Esophagus (tissue), 2 donors: Measurements from ENCODE around the gene RAET1E. TPM values are rescaled to one million over a fixed set of nuclear protein-coding genes. Genes with fewer than 3 reads are reported as not detected.
"Not testable (repeated sequence)": the region's sequence is repeated elsewhere in the genome, so short reads cannot be mapped to it uniquely, and the experiment has no call there.

Experiments used
- H3K27ac ChIP-seq, 2 donors: one replicate each; pipeline ENCODE4 v1.5.1; 2013; ENCODE audit warnings: low read depth in 2 of 2, mild to moderate bottlenecking in 2 of 2, inconsistent platforms in 1 of 2, low read length in 1 of 2, moderate library complexity in 1 of 2
- H3K27me3 ChIP-seq, 2 donors: one replicate each; pipeline ENCODE4 v1.6.1; 2013; ENCODE audit warnings: low read length in 2 of 2, control low read depth in 1 of 2, mild to moderate bottlenecking in 1 of 2; ENCODE audit not compliant: insufficient read depth in 2 of 2, control insufficient read depth in 1 of 2
- H3K36me3 ChIP-seq, 2 donors: one replicate each; pipeline ENCODE4 v1.6.1; 2013; ENCODE audit warnings: low read length in 1 of 2; ENCODE audit not compliant: control insufficient read depth in 2 of 2, insufficient read depth in 2 of 2
- H3K4me1 ChIP-seq, 2 donors: one replicate each; pipeline ENCODE4 v1.6.1; 2013; ENCODE audit warnings: low read length in 1 of 2; ENCODE audit not compliant: control insufficient read depth in 2 of 2, insufficient read depth in 2 of 2
- H3K4me3 ChIP-seq, 2 donors: one replicate each; pipeline ENCODE4 v1.5.1; 2013; ENCODE audit warnings: low read length in 2 of 2, mild to moderate bottlenecking in 2 of 2, low read depth in 1 of 2, moderate library complexity in 1 of 2
- H3K9me3 ChIP-seq, 2 donors: one replicate each; pipeline ENCODE4 v1.6.1; 2013; ENCODE audit warnings: mild to moderate bottlenecking in 2 of 2, low read depth in 1 of 2, low read length in 1 of 2, moderate library complexity in 1 of 2; ENCODE audit not compliant: control insufficient read depth in 2 of 2, insufficient read depth in 1 of 2
- WGBS, 2 donors: extraction: QIAGEN DNeasy Blood & Tissue Kit; methylation state at CpG; one replicate each; pipeline ENCODE4 v1.1.7; 2013; 5-methylcytosine and 5-hydroxymethylcytosine counted together
- polyA plus RNA-seq, 2 donors: library from polyadenylated mRNA; stranded (reverse); fragments of 200-250 nt; gene quantifications; one replicate each; pipeline ENCODE4 v1.2.3, GENCODE V29; 2013
- donor health status: healthy with polysubstance abuse.
- donor health status: Bipolar disorder and iron deficiency.

The RAET1E gene, protein sequence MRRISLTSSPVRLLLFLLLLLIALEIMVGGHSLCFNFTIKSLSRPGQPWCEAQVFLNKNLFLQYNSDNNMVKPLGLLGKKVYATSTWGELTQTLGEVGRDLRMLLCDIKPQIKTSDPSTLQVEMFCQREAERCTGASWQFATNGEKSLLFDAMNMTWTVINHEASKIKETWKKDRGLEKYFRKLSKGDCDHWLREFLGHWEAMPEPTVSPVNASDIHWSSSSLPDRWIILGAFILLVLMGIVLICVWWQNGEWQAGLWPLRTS
- 10 to 100 TPM; 25.1 to 72.5 TPM for polyA plus RNA-seq

DNA sequence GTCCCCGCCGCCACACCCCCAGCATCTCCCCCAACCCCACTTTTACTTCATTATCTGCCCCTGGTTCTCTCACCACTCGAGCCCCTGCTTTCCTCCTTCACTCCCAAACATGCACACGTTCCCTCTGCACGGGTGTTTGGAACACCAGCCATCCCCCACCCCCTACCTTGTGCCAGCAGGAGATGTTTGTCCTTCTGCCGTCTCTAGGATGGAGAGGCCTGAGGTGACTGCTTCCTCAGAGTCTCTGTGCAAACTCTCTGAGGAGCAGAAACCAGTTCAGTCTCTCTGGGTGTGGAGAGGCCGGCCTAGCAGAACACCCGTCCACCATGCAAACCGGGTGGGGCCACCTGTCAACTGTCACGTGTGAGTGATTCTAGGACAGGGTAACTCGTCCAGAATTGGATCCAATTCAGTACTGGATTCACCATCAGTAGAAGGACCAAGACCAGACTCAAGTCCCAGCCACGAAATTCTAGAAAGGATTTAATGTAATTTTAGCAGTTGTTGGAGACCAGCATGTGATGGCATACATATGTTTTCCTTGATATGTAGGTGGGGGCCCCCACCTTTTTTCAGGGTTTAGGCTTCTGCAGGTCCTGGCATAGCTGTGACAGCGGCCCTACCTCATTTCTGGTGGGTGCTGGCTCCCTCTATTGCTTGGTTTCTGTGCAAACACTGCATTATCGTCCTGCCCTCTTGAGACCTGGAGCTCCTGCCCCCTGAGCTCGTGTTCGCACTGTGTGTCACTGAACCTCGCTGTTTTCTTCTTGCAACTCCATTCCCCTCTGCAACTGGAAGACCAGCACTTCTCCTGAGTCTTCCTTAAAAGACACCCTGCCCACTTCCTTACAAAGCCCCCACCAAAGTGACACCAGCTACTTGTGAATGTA, at the start of gene RAET1E:
Gene RAET1E, minus strand, starts transcription at position 259 of the 890 bp plus-strand sequence. CDS start 7,212 bp downstream, outside the sequence.
- 64 to 70% methylated on average over 17 of the region's 17 CpGs for WGBS, 2 donors
- H3K4me1 ChIP-seq: peaks cover 16 to 35% of the 10 kb centered on the region in 2 donors
- no peaks in the 10 kb centered on the region for H3K36me3 ChIP-seq

DNA sequence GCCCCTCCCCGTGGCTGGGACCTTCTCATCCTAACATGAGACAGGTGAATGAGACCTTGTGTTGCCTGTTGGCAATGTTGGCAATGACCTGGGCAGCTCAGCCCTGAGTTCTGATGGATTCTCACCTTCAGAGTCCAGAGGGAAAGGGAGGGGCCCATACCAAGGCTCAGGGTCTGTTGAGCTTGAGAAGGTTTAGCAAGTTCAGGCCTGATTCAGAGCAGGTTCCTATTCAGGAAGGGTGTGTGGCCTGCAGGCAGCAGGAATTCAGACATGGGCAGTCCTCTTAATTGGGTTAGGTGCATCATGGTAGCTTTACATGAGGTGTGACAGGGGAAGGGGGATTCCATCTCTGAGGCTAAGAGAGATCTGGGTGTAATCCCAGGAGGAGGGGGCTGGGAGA, 49.6 kb upstream of the RAET1E start:
- H3K36me3 ChIP-seq, H3K4me1 ChIP-seq, H3K9me3 ChIP-seq, H3K27me3 ChIP-seq, H3K27ac ChIP-seq, H3K4me3 ChIP-seq: not testable (repeated sequence)
- WGBS, 2 donors: no CpG with 5 or more reads among the region's 1 CpG

More for the DNA sequence above, at the start of gene RAET1E:
- peak within 1 kb of the TSS; percentile 27 to 51 for H3K4me3 ChIP-seq
- H3K27ac ChIP-seq: peak within 1 kb of the TSS; percentile 92 to 95
- H3K9me3 ChIP-seq: no peaks in the 10 kb centered on the region
- H3K27me3 ChIP-seq: no peaks in the 10 kb centered on the region

DNA sequence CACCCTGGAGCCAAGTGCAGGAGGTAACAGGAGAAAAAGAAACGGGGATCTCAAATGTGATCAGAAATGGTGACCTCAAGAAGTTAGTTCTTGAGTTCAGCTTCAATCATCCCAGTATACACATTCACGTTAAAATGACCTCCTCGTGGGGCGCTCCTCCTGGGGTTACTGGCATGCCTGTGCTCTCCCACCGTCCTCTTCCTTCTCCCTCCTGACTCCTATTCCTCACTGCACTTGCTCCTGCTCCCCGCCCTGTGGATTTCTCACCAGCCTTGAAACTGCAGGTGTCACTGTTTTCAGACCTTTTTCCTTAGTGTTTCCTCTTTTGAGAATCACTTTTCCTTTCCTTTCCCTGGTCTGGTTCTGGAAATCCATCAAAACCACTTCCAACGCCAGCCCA, 48.7 kb upstream of the RAET1E start:
- 66 to 77% methylated on average over 7 of the region's 7 CpGs for WGBS, 2 donors
- H3K27ac ChIP-seq, H3K4me3 ChIP-seq, H3K4me1 ChIP-seq, H3K36me3 ChIP-seq, H3K9me3 ChIP-seq, H3K27me3 ChIP-seq: not testable (repeated sequence)

DNA sequence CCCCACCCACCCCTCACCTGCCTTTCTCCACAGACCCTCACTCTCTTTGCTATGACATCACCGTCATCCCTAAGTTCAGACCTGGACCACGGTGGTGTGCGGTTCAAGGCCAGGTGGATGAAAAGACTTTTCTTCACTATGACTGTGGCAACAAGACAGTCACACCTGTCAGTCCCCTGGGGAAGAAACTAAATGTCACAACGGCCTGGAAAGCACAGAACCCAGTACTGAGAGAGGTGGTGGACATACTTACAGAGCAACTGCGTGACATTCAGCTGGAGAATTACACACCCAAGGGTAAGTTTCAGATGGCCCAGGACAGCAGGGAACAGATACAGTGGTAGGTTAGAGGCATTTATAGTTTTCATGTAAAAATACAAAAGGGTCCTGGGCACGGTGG, 47.4 kb upstream of the RAET1E start:
- not testable (repeated sequence) for H3K27me3 ChIP-seq, H3K4me3 ChIP-seq, H3K27ac ChIP-seq, H3K4me1 ChIP-seq, H3K36me3 ChIP-seq, H3K9me3 ChIP-seq
- WGBS, 2 donors: 84 to 85% methylated on average over 4 to 5 of the region's 6 CpGs

DNA sequence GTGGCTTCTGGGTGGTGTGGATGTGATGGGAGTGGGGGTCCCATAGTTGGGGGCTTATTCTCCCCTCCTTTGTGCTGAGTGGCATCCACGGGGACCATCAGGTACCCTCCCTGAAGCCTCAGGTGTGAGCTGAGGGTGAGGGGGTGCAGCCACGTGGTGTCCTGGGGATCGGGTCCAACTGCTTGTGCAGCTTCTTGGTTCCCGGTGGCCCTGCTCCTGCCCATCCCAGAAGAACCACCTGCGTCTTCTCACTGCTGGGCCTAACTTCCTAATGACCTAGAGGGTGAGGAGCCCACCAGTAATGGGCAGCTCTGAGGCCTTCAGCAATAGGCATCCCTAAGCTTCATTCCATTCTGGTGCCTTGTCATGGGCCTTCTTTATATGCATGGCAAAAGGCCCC, 45.4 kb upstream of the RAET1E start:
- H3K27me3 ChIP-seq: peaks cover 0 to 17% of the 10 kb centered on the region in 2 donors
- not testable (repeated sequence) for H3K9me3 ChIP-seq, H3K4me3 ChIP-seq, H3K4me1 ChIP-seq, H3K36me3 ChIP-seq, H3K27ac ChIP-seq
- 76 to 81% methylated on average over 5 of the region's 5 CpGs for WGBS, 2 donors

DNA sequence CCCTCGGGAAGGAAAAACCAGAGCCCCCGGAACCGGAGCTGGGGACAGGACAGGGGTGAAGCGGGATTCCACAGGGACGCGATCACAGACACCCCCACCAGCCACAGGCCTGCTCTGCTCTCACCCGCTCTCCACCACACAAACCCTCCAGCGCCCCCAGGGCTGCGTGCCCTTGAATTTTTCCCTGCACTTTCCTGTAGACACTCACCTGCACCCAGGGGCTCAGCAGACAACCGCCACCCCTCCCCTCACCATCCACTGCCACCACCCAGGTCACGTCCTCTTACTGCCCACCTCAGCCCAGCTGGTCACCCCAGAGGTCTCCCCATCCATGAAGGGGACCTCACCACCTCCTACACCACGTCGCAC, 44.5 kb upstream of the RAET1E start:
- H3K27me3 ChIP-seq: peaks cover 0 to 18% of the 10 kb centered on the region in 2 donors
- no peaks in the 10 kb centered on the region for H3K9me3 ChIP-seq
- no peaks in the 10 kb centered on the region for H3K36me3 ChIP-seq
- H3K4me3 ChIP-seq: peak overlapping the region; percentile 52
- no peaks in the 10 kb centered on the region for H3K4me1 ChIP-seq
- WGBS, 2 donors: 27 to 33% methylated on average over 13 of the region's 13 CpGs
- H3K27ac ChIP-seq: no peak overlapping the region

DNA sequence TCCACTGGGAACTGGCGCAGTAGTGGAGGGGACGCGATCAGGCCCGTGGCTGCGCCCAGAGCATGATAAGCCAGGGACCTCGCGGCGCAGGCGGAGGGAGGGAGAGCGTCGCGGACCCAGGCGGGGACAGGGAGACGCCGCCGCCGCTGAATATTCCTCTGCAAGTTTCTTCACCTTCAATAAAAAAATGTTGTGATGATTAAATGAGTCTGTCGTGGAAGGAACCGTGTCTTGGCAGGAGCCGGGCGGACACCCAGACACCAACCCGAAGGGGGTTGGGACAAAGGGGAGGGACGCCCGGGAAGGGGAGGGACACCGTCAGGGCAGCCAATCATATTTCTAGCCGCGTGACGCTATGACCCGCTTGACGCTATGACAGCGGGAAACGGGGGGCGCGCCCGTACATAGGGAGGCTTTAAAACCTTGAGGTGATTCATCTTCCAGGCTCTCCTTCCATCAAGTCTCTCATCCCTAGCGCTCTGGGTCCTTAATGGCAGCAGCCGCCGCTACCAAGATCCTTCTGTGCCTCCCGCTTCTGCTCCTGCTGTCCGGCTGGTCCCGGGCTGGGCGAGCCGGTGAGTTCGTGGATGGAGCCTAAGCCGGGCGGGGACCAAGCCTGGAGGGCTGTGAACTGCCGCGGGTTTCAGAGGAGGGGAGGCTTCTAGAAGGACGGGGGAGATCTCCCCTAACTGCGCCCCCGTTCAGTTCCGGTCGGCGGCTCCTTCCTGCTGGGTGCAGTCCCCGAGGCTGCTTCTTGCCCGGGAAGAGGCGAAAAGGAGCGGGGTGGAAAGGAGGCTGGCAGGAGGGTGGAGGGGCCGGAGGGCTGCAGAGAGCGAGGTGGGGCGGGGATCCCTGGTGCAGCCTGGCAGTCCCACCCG, 43.9 kb upstream of the RAET1E start, which contains the start of gene ULBP2:
Gene ULBP2, plus strand, starts transcription at position 432 of the 878 bp plus-strand sequence. Its CDS starts 59 bp downstream, at position 491.
- Histone ChIP-seq H3K9me3 (no peaks in the 10 kb centered on the region), H3K4me3 (peak within 1 kb of the TSS; percentile 52), H3K27me3 (peaks cover 0 to 18% of the 10 kb centered on the region in 2 donors), H3K36me3 (no peaks in the 10 kb centered on the region), H3K27ac (peak within 1 kb of the TSS in 1 of 2 donors; percentile 44), H3K4me1 (no peaks in the 10 kb centered on the region)
- 2 to 3% methylated on average over 57 to 62 of the region's 62 CpGs for WGBS, 2 donors

DNA sequence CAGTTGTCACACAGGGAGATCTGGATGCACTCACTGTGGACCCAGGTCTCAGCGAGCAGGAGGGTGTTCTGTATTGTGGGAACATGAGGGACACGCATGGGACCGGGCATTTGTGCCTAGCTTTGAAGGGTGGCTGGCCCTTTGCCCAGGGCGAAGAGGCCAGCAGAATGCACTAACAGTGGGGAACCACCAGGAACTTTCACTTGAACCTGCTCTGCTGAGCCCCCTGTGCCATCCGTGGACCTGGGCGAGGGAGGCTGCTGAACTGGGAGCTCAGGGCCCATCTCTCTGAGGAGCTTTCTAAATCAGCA, 42.7 kb upstream of the RAET1E start:
- no peaks in the 10 kb centered on the region for H3K4me1 ChIP-seq
- peaks cover 0 to 18% of the 10 kb centered on the region in 2 donors for H3K27me3 ChIP-seq
- H3K4me3 ChIP-seq: no peak overlapping the region

DNA sequence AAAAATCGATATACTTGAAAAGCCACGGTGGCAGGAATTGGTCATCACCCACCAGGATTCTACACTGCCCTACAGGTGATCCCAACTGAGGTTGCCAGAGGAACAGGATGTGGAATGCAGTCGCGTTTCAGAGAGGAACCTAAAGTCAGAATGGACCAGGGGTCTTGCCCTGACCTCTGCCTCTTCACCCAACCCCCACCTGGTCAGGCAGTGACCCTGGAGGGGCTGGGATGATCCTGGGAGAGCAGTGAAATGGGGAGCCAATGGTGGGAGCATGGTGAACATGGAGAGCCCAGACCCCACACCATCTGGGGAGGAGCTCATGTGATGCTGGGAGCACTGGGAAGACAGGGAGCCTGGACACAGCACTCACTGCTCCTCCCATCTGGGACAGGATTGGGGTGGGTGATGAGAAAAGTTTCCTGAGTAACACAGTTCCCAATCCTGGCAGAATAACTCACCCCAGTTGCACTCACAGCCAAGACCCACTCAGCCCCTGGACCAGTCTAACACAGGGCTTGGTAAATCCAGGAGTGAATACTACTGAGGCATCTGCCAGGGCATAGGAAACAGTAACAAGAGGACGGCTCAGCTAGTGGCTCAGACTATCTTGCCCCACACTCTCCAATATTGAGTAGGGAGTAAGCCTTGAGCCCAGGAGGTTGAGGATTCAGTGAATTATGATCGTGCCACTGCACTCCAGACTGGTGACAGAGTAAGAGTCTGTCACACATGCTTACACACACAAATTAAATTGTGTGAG, 42.2 kb upstream of the RAET1E start:
- H3K9me3 ChIP-seq: no peaks in the 10 kb centered on the region
- H3K4me3 ChIP-seq: no peak overlapping the region
- WGBS, 2 donors: 27 to 28% methylated on average over 6 of the region's 6 CpGs
- no peaks in the 10 kb centered on the region for H3K4me1 ChIP-seq
- no peaks in the 10 kb centered on the region for H3K36me3 ChIP-seq
- no peak overlapping the region for H3K27ac ChIP-seq
- H3K27me3 ChIP-seq: peaks cover 0 to 18% of the 10 kb centered on the region in 2 donors

More for the DNA sequence above, 42.7 kb upstream of the RAET1E start:
- no peak overlapping the region for H3K27ac ChIP-seq
- no peaks in the 10 kb centered on the region for H3K36me3 ChIP-seq
- 42 to 48% methylated on average over 6 of the region's 6 CpGs for WGBS, 2 donors
- no peaks in the 10 kb centered on the region for H3K9me3 ChIP-seq
